GM21447 (cell line): ENCODE results near the gene KRT38.
"Not testable (repeated sequence)": the region's sequence is repeated elsewhere in the genome, so short reads cannot be mapped to it uniquely, and the experiment has no call there.

ENCODE experiments used
- ATAC-seq: cut with Tn5 transposase; IDR thresholded peaks from one replicate; pipeline ENCODE4 v1.9.1; 2021; ENCODE audit not compliant: unreplicated experiment

The KRT38 gene

DNA sequence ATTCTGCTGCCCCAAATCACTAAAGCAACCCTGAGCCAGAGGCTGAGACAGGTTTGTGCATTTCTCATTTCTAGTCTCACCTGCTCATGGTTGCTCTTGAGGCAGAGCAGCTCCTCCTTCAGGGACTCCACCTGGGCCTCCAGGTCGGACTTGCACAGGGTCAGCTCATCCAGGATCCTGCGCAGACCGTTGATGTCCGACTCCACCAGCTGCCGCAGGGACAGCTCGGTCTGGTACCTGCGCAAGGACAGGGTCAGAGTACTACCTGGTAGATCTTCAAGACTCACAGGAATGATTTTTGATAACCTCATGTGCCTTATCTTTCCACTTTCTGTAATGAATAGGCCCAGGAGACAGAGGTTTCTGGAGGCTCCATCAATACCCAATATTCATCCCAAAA, 44.4 kb downstream of the KRT38 start:
- ATAC-seq: no peak

DNA sequence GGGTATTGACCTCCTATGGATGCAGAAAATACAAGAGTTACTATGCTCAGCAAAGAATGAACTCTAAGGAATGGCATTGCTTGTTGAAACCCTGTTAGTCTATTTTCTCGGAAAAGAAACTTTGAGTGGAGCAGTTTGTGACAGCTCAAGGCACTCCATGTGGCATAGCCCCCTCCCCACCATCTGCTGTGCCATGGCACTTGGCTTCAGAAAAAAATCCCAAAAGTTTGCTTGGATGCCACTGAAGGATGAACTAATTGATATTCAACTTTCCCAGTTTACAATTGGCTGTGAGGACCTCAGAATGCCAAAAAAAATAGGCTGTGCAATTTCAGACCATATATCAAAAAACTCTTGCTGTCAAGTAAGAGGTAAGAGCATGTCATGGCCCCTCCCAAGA, 45.2 kb downstream of the KRT38 start:
- ATAC-seq: no peak

DNA sequence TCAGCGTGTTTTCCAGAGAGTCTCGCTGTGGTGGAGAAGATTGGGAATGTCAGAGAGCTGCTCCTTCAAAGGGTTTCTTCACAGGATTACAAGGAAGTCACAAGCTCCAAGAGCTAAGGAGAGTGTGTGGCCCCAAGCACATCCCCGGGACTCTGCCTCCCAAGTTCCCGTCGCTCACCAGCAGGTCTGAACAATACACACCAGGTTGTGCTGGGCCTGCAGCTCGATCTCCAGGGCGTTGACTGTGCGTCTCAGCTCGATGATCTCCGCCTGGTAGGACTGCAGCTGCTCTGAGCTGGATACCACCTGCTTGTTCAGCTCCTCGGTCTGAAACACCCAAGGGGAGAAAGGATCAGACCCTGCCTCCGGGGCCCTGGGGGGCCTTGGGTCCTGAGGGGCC, 45.7 kb downstream of the KRT38 start:
- not testable (repeated sequence) for ATAC-seq

DNA sequence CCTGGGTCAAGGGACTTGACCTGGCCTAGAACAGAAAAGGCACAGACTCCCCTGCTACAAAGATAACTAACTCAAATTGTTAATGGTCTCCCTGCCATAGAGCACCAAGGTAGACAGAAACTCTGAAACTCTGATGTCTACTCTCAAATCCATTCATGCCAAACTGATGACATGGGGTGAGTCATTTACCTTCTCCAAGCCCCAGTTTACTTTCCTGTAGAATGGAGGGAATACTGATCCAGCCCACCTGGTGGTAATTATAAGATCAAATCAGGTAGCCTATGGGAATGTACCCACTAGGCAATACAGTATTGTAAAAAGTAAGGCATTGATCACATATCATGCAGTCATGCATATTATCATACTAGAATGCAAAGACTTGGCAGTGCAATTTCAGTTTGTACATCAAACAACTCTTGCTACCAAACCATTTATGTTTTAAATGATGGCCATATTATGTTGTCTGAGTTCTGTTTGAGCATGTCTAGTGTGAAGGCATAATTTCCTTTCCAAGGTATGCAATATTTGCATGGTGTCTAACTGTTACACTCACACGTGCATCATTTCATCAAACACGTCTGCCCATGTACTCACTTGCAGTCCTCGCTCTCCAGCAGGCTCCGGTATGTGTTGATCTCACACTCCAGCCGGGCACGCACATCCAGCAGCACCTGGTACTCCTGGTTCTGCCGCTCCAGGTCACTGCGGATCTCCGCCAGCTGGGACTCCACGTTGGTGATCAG, 46.4 kb downstream of the KRT38 start:
- no peak for ATAC-seq

DNA sequence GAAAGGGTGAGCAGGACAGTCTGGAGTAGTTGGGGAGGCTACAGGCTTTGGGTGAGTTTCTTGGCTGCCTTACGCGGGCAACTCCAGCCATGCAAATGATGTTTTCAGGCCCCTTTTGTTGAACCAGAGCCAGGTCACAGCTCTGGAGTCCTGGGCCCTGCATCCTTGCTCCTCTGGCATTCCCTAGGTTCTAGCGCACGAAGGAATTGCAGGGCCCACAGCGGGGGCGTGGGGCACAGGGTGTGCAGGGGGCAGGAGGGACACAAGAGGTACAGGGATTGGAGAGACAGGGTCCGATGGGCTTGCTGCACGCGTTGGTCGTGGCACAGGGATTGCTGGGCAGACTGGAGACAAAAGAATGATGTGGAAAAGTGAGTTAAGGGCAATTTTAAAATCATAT, 47.0 kb downstream of the KRT38 start:
- ATAC-seq: no peak

DNA sequence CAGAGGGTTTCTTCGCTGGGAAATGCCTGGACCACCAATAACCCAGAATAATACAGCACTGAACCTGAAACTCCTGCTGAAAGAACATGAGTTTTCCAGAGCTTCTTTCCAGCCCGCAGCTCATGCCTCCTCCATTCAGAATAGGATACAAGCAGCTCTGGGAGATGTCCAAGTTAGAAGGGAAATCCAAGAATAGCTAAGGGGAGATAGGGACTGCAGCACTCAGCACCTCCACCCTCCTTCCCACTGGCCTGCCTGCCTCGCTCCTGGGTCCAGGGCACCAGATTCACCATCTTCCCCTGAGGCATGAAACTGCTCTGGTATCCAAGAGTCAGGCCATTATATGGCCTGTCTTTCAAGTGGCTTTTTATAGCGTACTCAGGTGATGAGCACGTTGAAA, 47.5 kb downstream of the KRT38 start:
- ATAC-seq: no peak

DNA sequence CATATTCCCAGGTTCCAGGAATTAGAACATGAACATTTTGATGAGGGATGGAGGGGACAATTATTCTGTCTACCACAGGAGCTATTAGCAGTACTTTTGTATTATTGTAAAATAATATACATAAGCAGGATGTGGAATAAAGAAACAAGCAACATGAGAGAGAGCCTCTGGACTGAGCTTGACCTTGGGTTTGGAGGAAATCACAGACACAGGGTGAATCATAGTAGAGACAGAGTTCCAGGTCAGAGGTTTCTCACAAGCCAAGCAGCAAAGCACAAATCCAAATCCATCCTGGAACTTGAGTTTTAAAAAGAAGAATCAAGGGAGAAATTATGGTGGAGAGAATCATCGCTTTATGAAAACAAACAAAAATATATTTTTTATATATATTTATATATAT, 48.5 kb downstream of the KRT38 start:
- ATAC-seq: no peak

DNA sequence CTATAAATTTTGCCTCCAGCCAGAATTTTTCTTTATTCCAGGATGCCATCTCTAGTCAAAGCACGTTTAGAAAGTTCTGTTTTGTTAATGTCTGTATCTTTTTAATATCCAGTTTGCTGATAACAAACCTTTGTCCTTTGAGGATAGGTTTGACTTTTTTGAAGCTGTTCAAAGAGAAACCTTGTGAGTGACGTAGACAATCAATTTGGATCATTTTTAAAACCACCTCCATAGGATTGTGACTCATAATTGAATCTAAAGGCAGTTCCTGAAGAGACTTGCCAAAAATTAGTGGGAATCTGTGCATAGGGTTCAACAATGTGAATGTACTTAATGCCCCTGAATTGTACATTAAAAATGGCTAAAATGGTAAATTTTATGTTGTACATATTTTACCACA, 49.2 kb downstream of the KRT38 start:
- ATAC-seq: no peak

DNA sequence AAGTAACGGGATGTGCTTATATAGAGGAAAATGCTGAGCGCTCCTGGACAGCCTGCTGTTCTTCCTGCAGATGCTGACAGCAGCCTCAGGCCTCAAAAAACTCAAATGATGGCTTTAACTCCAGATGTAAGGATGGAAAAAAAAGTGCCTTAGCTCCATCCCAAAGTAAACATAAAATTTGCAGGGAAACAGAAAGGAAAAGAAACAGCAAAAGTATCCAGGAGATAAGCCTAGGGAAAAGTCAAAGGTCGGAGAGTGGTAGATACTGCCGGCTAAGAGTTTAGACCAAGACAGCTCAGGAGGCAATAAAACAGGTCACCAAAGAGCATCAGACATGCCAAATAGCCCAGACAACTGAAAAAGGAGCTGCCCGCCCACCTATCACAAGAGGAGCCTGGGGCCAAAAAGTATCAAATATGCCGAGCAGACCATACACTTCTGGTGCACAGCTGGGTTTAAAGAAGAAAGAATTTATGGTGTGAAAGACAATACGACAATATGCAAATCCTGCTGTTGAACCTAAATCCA, 50.3 kb downstream of the KRT38 start:
- no peak for ATAC-seq

DNA sequence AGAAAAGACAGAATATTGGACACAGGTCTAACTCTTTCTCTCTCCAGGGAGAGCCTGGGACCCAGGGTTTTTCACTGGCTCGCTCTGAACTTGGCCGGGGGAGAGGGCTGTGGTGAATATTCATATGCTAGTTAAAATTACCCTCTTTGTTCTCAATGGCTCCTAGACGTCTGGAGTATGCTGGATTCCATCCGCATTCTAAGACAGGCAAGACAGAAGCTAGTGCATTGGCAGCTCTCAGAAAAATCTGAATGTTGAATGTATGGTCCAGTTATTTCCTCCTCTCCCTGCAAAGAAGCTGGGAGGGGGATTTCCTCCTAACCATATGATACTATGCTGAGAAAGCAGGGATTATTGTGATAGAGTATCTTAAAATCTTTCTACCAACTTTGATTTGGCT, 53.1 kb downstream of the KRT38 start:
- ATAC-seq: no peak

DNA sequence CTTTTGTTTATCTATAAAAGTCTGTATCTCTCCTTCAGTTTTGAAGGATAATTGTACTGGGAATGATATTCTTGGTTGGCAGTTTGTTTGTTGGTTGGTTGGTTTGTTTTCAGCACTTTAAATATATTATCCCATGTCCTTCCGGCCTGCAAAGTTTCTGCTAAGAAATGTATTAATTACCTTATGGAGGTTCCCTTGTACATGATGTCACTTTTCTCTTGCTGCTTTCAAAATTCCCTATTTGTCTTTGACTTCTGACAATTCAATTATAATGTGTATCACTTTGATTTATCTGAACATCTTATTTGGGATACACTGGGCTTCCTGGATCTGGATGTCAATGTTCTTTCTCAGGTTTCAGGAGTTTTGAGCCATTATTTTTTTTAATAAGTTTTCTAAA, 54.6 kb downstream of the KRT38 start:
- no peak for ATAC-seq
